H1 (cell line): Measurements from ENCODE around the gene SSTR1. TPM values are rescaled to one million over a fixed set of nuclear protein-coding genes. Genes with fewer than 3 reads are reported as not detected.

Experiments
- CTCF ChIA-PET: fragments of 300-600 bp; sonication (Branson Sonifier 250); formaldehyde crosslinking; loops from one replicate; lab custom pipeline; 2021; ENCODE audit not compliant: partially characterized antibody; lab: Charles Lee
- POLR2A ChIA-PET: fragments of 300-600 bp; sonication (Branson Sonifier 250); formaldehyde crosslinking; loops from one replicate; lab custom pipeline; 2021; ENCODE audit warnings: inconsistent platforms; ENCODE audit not compliant: partially characterized antibody; lab: Charles Lee
- DNase-seq, 2 experiments: peaks; one replicate each; pipeline versions ENCODE4 v3.0.0 to v3.0.0-alpha.2; 2010 to 2022; ENCODE audit warnings: low spot score in 2 of 2, low read depth in 1 of 2, mixed read lengths in 1 of 2
- FAIRE-seq: peaks from 2 replicates; lab custom pipeline; 2011; peaks lifted over from hg19 to GRCh38; lab: Jason Lieb, UNC
- H2AFZ ChIP-seq: 2 replicates; pipeline ENCODE4 v1.8.1; 2012; ENCODE audit warnings: low read length, inconsistent platforms
- H2AK5ac ChIP-seq: 2 replicates; pipeline ENCODE4 v1.6.1; 2013; ENCODE audit warnings: low read depth, low read length
- H2BK120ac ChIP-seq: replicated peaks from 2 replicates; pipeline ENCODE3; 2013; ENCODE audit warnings: low read depth, low read length, inconsistent platforms
- H2BK12ac ChIP-seq: 2 replicates; pipeline ENCODE4 v1.6.1; 2013; ENCODE audit warnings: low read depth, low read length
- H2BK15ac ChIP-seq: 2 replicates; pipeline ENCODE4 v1.6.1; 2013; ENCODE audit warnings: low read length
- H2BK20ac ChIP-seq: 2 replicates; pipeline ENCODE4 v1.6.1; 2013; ENCODE audit warnings: low read length
- H2BK5ac ChIP-seq: 2 replicates; pipeline ENCODE4 v1.6.1; 2013; ENCODE audit warnings: low read depth, low read length
- H3K14ac ChIP-seq: 2 replicates; pipeline ENCODE4 v1.6.1; 2013; ENCODE audit warnings: inconsistent platforms; ENCODE audit not compliant: insufficient read length
- H3K18ac ChIP-seq: 2 replicates; pipeline ENCODE4 v1.6.1; 2013; ENCODE audit warnings: low read length; ENCODE audit errors: extremely low read depth
- H3K23ac ChIP-seq: 2 replicates; pipeline ENCODE4 v1.6.1; 2013; ENCODE audit warnings: inconsistent platforms; ENCODE audit not compliant: insufficient read length
- H3K23me2 ChIP-seq: 2 replicates; pipeline ENCODE4 v1.6.1; 2013; ENCODE audit warnings: low read depth, low read length
- H3K27ac ChIP-seq: 2 replicates; pipeline ENCODE4 v1.6.1; 2011; ENCODE audit warnings: low read depth, low read length, inconsistent platforms
- H3K27me3 ChIP-seq, 4 experiments: replicated peaks in 1 of 4; 1 replicate in 1 of 4; 2 replicates in 3 of 4; pipeline versions ENCODE4 v1.6.1 to v1.8.1; 2011 to 2013; ENCODE audit warnings: low read length in 3 of 4, mild to moderate bottlenecking in 3 of 4, inconsistent platforms in 2 of 4, mixed read lengths in 2 of 4, moderate library complexity in 1 of 4; ENCODE audit not compliant: control insufficient read depth in 3 of 4, insufficient read depth in 3 of 4; ENCODE audit errors: extremely low read depth in 1 of 4
- H3K36me3 ChIP-seq, 4 experiments: 2 replicates each; pipeline versions ENCODE4 v1.6.1 to v1.8.1; 2011 to 2013; ENCODE audit warnings: mild to moderate bottlenecking in 4 of 4, low read length in 3 of 4, moderate library complexity in 2 of 4, control low read depth in 1 of 4, inconsistent platforms in 1 of 4; ENCODE audit not compliant: insufficient read depth in 4 of 4, control insufficient read depth in 2 of 4
- H3K4ac ChIP-seq: replicated peaks from 2 replicates; pipeline ENCODE3; 2013; ENCODE audit warnings: low read length, low read depth, mixed read lengths, inconsistent platforms; ENCODE audit not compliant: insufficient read length
- H3K4me1 ChIP-seq, 4 experiments: replicated peaks in 1 of 4; 1 replicate in 1 of 4; 2 replicates in 3 of 4; pipeline versions ENCODE4 v1.6.1 to v1.8.1; 2011 to 2013; ENCODE audit warnings: low read length in 3 of 4, inconsistent platforms in 2 of 4, mixed read lengths in 1 of 4; ENCODE audit not compliant: insufficient read depth in 4 of 4, control insufficient read depth in 3 of 4
- H3K4me2 ChIP-seq, 2 experiments: 2 replicates each; pipeline versions ENCODE4 v1.6.1 to v1.8.1; 2011 to 2013; ENCODE audit warnings: low read depth in 2 of 2, low read length in 2 of 2, control low read depth in 1 of 2, inconsistent platforms in 1 of 2, mild to moderate bottlenecking in 1 of 2; ENCODE audit not compliant: insufficient read depth in 1 of 2
- H3K4me3 ChIP-seq, 4 experiments: fragments of 200-600, 300-600 bp in 1 of 4; sonication (generic), shearing (Covaris generic), sonication (Bioruptor Twin) in 1 of 4; 2 replicates each; pipeline versions ENCODE4 v1.5.1 to v1.8.1; 2011 to 2016; ENCODE audit warnings: low read length in 4 of 4, low read depth in 3 of 4, control low read depth in 2 of 4, inconsistent platforms in 2 of 4, mild to moderate bottlenecking in 2 of 4, mixed read lengths in 1 of 4, moderate library complexity in 1 of 4; ENCODE audit not compliant: insufficient read depth in 2 of 4; ENCODE audit errors: extremely low read depth in 1 of 4
- H3K56ac ChIP-seq: replicated peaks from 2 replicates; pipeline ENCODE3; 2013; ENCODE audit warnings: low read depth, mild to moderate bottlenecking, mixed read lengths, low read length, inconsistent platforms; ENCODE audit not compliant: insufficient read length
- H3K79me1 ChIP-seq: 2 replicates; pipeline ENCODE4 v1.6.1; 2013; ENCODE audit warnings: low read depth, low read length, control low read depth
- H3K79me2 ChIP-seq, 2 experiments: 2 replicates each; pipeline versions ENCODE4 v1.6.1 to v1.8.1; 2012 to 2013; ENCODE audit warnings: low read length in 2 of 2, mild to moderate bottlenecking in 2 of 2, inconsistent platforms in 1 of 2; ENCODE audit not compliant: insufficient read depth in 2 of 2, control insufficient read depth in 1 of 2
- H3K9ac ChIP-seq, 4 experiments: replicated peaks in 1 of 4; 1 replicate in 1 of 4; 2 replicates in 3 of 4; pipeline versions ENCODE4 v1.6.1 to v1.8.1; 2011 to 2013; ENCODE audit warnings: low read depth in 3 of 4, low read length in 3 of 4, control low read depth in 2 of 4, mild to moderate bottlenecking in 2 of 4, moderate library complexity in 2 of 4, inconsistent platforms in 1 of 4; ENCODE audit errors: extremely low read depth in 1 of 4
- H3K9me3 ChIP-seq, 2 experiments: 2 replicates each; pipeline versions ENCODE4 v1.6.1 to v1.8.1; 2012 to 2013; ENCODE audit warnings: mild to moderate bottlenecking in 2 of 2, moderate library complexity in 2 of 2, control low read depth in 1 of 2, inconsistent platforms in 1 of 2, low read depth in 1 of 2, low read length in 1 of 2, mixed read lengths in 1 of 2; ENCODE audit not compliant: insufficient read depth in 2 of 2
- H4K20me1 ChIP-seq, 2 experiments: replicated peaks in 1 of 2; 2 replicates each; pipeline versions ENCODE3 to v1.8.1; 2011 to 2013; ENCODE audit warnings: inconsistent platforms in 2 of 2, low read length in 2 of 2, mild to moderate bottlenecking in 1 of 2; ENCODE audit not compliant: insufficient read depth in 2 of 2, control insufficient read depth in 1 of 2
- H4K5ac ChIP-seq: 2 replicates; pipeline ENCODE4 v1.6.1; 2013; ENCODE audit warnings: low read length, low read depth, mixed read lengths, inconsistent platforms; ENCODE audit not compliant: insufficient read length
- H4K8ac ChIP-seq: 2 replicates; pipeline ENCODE4 v1.8.0; 2013; ENCODE audit warnings: mild to moderate bottlenecking, moderate library complexity, low read length, inconsistent platforms; ENCODE audit not compliant: insufficient read depth; ENCODE audit errors: extremely low read depth
- H4K91ac ChIP-seq: replicated peaks from 2 replicates; pipeline ENCODE3; 2013; ENCODE audit warnings: low read length, mixed read lengths, inconsistent platforms; ENCODE audit not compliant: insufficient read length
- CBX8 ChIP-seq: fragments of 300-800, 300-1000 bp; sonication (generic); IDR thresholded peaks from 2 replicates; pipeline ENCODE4 v1.7.1; 2016; ENCODE audit warnings: low read depth, low read length, borderline replicate concordance
- CTBP2 ChIP-seq: IDR thresholded peaks from 2 replicates; pipeline ENCODE4 v1.7.0; 2011; ENCODE audit warnings: borderline replicate concordance, mild to moderate bottlenecking, moderate library complexity, mixed read lengths, low read length; ENCODE audit not compliant: insufficient read depth, insufficient read length
- GABPA ChIP-seq: IDR thresholded peaks from 2 replicates; pipeline ENCODE4 v1.6.1; 2011; ENCODE audit warnings: mild to moderate bottlenecking, low read length, moderate library complexity, borderline replicate concordance; ENCODE audit not compliant: insufficient read depth
- JUN ChIP-seq: IDR thresholded peaks from 2 replicates; pipeline ENCODE4 v1.6.1; 2011; ENCODE audit warnings: low read depth, mild to moderate bottlenecking, improper control_type of control experiment, low read length
- MAX ChIP-seq: IDR thresholded peaks from 2 replicates; pipeline ENCODE4 v1.6.1; 2012; ENCODE audit warnings: inconsistent platforms
- POU5F1 ChIP-seq: IDR thresholded peaks from 2 replicates; pipeline ENCODE4 v1.6.1; 2011; ENCODE audit warnings: low read depth, mild to moderate bottlenecking, low read length, moderate library complexity
- SIX5 ChIP-seq: IDR thresholded peaks from 2 replicates; pipeline ENCODE4 v1.6.1; 2011; ENCODE audit warnings: mild to moderate bottlenecking, low read depth, low read length
- SP4 ChIP-seq: IDR thresholded peaks from 2 replicates; pipeline ENCODE4 v1.6.1; 2012; ENCODE audit warnings: low read length, inconsistent platforms
- SRF ChIP-seq: IDR thresholded peaks from 2 replicates; pipeline ENCODE4 v1.6.1; 2011; ENCODE audit warnings: mild to moderate bottlenecking, low read depth, low read length, moderate library complexity
- TAF7 ChIP-seq: optimal IDR thresholded peaks from 2 replicates; pipeline ENCODE3; 2011; ENCODE audit warnings: low read depth, mild to moderate bottlenecking, inconsistent platforms, low read length, moderate library complexity, borderline replicate concordance
- polyA plus RNA-seq, 7 experiments: library from polyadenylated mRNA; depleted of rRNA in 3 of 7; stranded (reverse) in 5 of 7; unstranded in 2 of 7; fragments of >200 nt in 5 of 7; fragments of 200-250 nt in 2 of 7; gene quantifications; 1 replicate in 5 of 7; 2 replicates in 1 of 7; 4 replicates in 1 of 7; pipeline versions ENCODE4 v1.2.1 to v1.2.3, GENCODE V29; 2011 to 2013; ENCODE audit warnings: missing spikeins in 2 of 7, mixed read lengths in 2 of 7
- total RNA-seq: library from RNA; stranded (reverse); fragmentation: NEBNext Ultra II Directional; extraction: Animal tissue kit (Norgen Biotek cat#: 25700); gene quantifications from 2 replicates; pipeline ENCODE4 v1.2.1, GENCODE V29; 2021

The SSTR1 gene
- total and polyA plus RNA-seq, 2 of the 8 experiments (the other 6 are each of a cell fraction or from before 2014, with no cell fraction given) = 0.82 to 0.93 TPM

GRCh38 chr14:38158468-38158867 is 49.2 kb upstream of the SSTR1 start:
- Histone ChIP-seq H3K27ac (no peak overlapping the region), H2AK5ac (no peak overlapping the region), H2BK15ac (no peak overlapping the region), H4K91ac (no peak overlapping the region), H3K4me3 (no peak overlapping the region), H2BK12ac (no peak overlapping the region), H3K79me2 (no peaks in the 10 kb centered on the region), H3K79me1 (no peaks in the 10 kb centered on the region), H3K56ac (no peak overlapping the region), H3K23me2 (no peaks in the 10 kb centered on the region), H3K9me3 (no peaks in the 10 kb centered on the region)
- ChIA-PET CTCF (interaction anchor here (0.7 to 1.7 kb wide), 4 partner anchors 9 to 80 kb away, joined by 3 to 5 read pairs (median 4); no protein-coding TSS in a partner anchor), POLR2A (interaction anchor here (0.7 kb wide), 1 partner anchor 43 kb away, joined by 4 read pairs; no protein-coding TSS in a partner anchor)
- TF ChIP-seq CTBP2 = no peak
- TF ChIP-seq CBX8 = no peak
- TF ChIP-seq JUN = no peak
- TF ChIP-seq TAF7 = no peak
- TF ChIP-seq SRF = no peak
- no peak for TF ChIP-seq SIX5
- no peak for TF ChIP-seq SP4
- no peak for TF ChIP-seq MAX
- no peak for TF ChIP-seq POU5F1
- TF ChIP-seq GABPA = no peak
- TF ChIP-seq, all 59 proteins: peak for 0
- DNase-seq (no peak), FAIRE-seq (no peak)
- H3K23ac ChIP-seq = no peak overlapping the region
- H2BK5ac ChIP-seq = no peak overlapping the region
- H3K36me3 ChIP-seq = no peaks in the 10 kb centered on the region
- no peak overlapping the region for H2BK20ac ChIP-seq
- H2AFZ ChIP-seq = no peak overlapping the region
- no peak overlapping the region for H3K9ac ChIP-seq
- H2BK120ac ChIP-seq = no peak overlapping the region
- no peak overlapping the region for H4K8ac ChIP-seq
- H3K4me1 ChIP-seq = no peaks in the 10 kb centered on the region
- H3K18ac ChIP-seq = no peak overlapping the region
- no peak overlapping the region for H4K5ac ChIP-seq
- H3K4ac ChIP-seq = no peak overlapping the region
- H3K4me2 ChIP-seq = no peak overlapping the region
- no peaks in the 10 kb centered on the region for H4K20me1 ChIP-seq
- no peaks in the 10 kb centered on the region for H3K27me3 ChIP-seq
- no peak overlapping the region for H3K14ac ChIP-seq
